ENCODE measurements around the gene EIF3J.
"Not testable (repeated sequence)": the region's sequence is repeated elsewhere in the genome, so short reads cannot be mapped to it uniquely, and the experiment has no call there.

Gene EIF3J

DNA sequence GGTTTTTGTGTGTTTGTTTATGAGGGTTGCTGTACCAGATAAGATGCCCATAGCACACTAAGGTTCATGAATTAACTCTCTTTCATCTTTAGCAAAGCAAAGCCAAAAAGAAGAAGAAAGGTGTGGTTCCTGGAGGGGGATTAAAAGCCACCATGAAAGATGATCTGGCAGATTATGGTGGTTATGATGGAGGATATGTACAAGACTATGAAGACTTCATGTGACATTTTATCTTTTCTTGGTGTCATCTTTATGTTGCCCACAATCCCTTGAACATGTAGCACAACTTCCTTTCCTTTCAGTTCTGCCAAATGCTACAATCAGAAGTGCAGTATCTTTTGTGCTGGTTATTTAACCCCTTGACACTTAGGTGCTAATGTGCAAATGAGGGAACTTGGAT is 24.0 kb downstream of the EIF3J start:
- H3K27ac Mint-ChIP-seq, result peak overlapping the region; percentile 23
- not testable (repeated sequence) for H3K4me3 Mint-ChIP-seq, H3K27me3 Mint-ChIP-seq, DNase-seq, ATAC-seq, H3K9me3 Mint-ChIP-seq
- peaks cover 10% of the 10 kb centered on the region for H3K4me1 Mint-ChIP-seq
- H3K36me3 Mint-ChIP-seq (ENCODE audit: low read depth), result peaks cover 70% of the 10 kb centered on the region

DNA sequence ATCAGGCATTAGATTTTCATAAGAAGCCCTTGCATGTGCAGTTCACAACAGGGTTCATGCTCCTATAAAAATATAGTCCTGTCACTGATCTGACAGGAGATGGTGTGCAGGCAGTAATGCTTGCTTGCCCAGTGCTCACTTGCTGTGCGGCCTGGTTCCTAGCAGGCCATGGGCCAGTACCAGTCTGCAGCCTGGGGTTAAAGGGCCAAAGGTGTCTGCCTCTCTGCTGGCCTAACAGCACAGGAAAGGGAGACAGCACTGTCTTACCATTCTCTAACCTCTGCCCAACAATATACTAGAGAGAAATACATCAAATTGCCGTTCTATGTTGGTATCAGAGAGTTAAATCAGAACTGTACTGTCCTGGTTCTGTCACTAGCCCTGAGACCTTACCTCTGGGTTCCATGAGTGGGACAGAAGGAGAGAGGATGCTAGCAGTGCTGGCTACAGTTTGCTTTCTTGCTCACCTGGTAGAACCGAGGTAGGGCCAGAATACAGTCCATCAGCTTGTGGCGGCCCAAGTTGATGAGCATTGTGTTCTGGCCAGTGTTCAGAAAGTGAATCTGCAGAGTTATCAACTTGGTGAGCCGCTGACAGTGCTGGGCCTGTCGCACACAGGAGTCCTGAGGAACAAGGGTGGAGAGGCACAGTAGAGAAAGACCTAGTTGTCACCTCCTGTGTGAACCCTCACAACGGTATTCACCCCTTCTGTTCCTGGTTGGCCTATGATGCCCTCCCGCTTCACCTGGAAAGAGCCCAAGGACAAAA is 28.6 kb downstream of the EIF3J start:
- Mint-ChIP-seq H3K36me3 (ENCODE audit: low read depth) (peaks cover 63% of the 10 kb centered on the region), H3K27ac (no peak overlapping the region), H3K4me1 (no peaks in the 10 kb centered on the region), H3K27me3 (no peaks in the 10 kb centered on the region), H3K4me3 (no peak overlapping the region), H3K9me3 (no peaks in the 10 kb centered on the region)
- no peak for ATAC-seq
- no peak for DNase-seq

DNA sequence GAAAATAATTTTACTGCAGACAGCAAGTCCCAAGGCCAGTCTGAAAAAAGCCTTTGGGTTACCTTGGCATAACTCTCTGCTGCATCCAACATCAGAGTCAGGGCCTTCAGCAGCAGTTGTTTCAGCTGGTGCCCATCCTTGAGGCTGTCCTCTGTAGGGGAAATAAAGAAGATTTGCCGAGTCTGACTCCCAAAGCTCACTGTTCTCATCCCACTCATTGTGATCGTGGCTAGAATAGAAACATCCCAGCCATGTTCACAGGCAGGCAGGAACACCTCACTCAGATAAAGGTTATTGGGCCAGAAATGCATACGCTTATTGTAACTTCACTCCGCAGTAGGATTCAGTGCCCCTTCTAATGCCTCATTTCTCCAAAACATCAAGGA is 29.2 kb downstream of the EIF3J start:
- Mint-ChIP-seq H3K4me1 (no peaks in the 10 kb centered on the region), H3K9me3 (no peaks in the 10 kb centered on the region)

DNA sequence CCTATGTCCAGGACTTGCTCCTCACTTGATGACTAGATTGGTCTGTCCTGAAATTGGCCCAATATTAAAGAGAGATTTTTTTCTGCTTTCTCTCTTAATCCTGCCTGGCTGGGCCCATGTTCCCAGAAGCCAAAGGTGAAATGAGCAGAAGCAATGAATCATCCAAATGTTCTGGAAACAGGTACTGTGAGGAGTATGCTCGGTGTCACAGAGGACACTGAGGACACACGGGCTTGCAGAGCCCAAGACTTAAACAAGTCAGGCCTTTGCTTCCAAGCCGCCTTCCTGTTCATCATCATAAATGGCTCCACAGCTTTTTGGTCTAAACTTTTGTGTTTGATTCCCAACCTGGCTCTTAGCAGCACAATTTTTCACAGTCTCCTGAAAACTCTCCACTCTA is 31.4 kb downstream of the EIF3J start:
- ATAC-seq, result no peak
- Mint-ChIP-seq H3K9me3 (no peaks in the 10 kb centered on the region), H3K27me3 (no peaks in the 10 kb centered on the region), H3K4me3 (no peak overlapping the region), H3K36me3 (ENCODE audit: low read depth) (peaks cover 51% of the 10 kb centered on the region), H3K27ac (peak overlapping the region; percentile 33), H3K4me1 (no peaks in the 10 kb centered on the region)
- DNase-seq, result no peak

More for the DNA sequence above, 29.2 kb downstream of the EIF3J start:
- Mint-ChIP-seq H3K27ac (no peak overlapping the region), H3K4me3 (no peak overlapping the region), H3K27me3 (no peaks in the 10 kb centered on the region), H3K36me3 (ENCODE audit: low read depth) (peaks cover 62% of the 10 kb centered on the region)
- DNase-seq (no peak), ATAC-seq (no peak)

DNA sequence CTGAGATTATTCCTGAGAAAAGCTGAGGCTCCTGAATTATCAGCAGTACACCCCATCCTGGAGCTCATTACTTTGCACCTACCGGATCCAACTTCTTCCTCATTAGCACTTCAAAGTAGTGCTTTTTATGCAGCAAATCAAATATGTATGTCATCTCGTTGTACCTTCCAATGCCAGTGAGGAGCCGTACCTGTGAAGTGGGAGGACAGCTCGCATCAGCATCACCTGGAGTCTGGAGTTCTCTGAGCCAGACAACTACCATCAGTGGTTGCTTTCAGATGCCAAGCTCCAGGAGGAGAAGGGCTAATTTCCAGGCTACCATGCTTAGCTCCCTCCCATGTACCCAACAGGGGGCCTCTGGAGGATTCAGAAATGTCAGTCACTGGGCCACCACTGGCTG is 32.4 kb downstream of the EIF3J start:
- Mint-ChIP-seq H3K9me3 (no peaks in the 10 kb centered on the region), H3K4me3 (no peak overlapping the region), H3K4me1 (no peaks in the 10 kb centered on the region), H3K27ac (peak overlapping the region; percentile 37), H3K27me3 (no peaks in the 10 kb centered on the region), H3K36me3 (ENCODE audit: low read depth) (peaks cover 41% of the 10 kb centered on the region)
- ATAC-seq (no peak), DNase-seq (no peak)

DNA sequence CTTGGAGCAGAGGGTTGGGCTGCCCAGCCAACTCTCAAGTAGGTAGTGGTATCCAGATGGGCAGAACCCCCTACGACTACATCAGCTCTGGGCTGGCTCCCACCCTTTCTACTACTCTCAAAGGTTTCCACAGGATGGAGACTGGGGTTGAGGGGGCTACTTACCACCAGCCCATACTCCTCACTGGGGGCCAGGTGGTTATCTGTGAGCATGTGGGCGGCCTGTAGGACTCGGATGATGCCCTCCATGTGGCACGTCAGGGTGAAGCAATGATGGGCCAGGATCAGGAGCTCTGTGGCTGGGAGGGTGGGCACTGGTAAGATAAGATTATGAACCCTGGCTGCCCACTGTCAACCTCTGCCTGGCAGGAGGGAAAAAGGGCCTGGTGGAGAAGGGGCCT is 33.4 kb downstream of the EIF3J start:
- ATAC-seq, result peak; percentile 17
- H3K9me3 Mint-ChIP-seq, result no peaks in the 10 kb centered on the region

DNA sequence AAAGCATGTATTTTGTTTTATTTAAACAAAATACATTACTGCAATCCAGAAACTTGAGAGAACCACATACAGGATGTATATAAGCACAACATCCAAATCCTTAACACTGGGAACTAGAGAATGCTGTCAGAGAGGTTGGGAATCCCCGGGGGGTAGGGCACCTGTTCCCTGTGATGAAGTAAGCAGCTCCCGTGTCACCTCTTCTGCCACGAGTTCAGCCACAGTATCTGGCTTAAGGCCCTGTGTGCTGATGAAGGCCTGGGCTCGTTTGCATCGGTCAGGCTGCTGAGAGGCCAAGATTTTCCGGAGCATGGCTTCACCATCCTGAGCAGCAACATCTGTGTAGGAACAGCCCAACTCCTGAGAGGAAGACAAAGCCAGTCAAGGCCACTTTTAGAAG is 36.4 kb downstream of the EIF3J start:
- peaks cover 2% of the 10 kb centered on the region for H3K4me1 Mint-ChIP-seq
- H3K4me3 Mint-ChIP-seq, result no peak overlapping the region
- no peaks in the 10 kb centered on the region for H3K27me3 Mint-ChIP-seq
- no peaks in the 10 kb centered on the region for H3K9me3 Mint-ChIP-seq
- ATAC-seq (no peak), DNase-seq (no peak)
- H3K36me3 Mint-ChIP-seq (ENCODE audit: low read depth), result peaks cover 12% of the 10 kb centered on the region
- no peak overlapping the region for H3K27ac Mint-ChIP-seq

More for the DNA sequence above, 33.4 kb downstream of the EIF3J start:
- no peaks in the 10 kb centered on the region for H3K27me3 Mint-ChIP-seq
- no peak for DNase-seq
- H3K36me3 Mint-ChIP-seq (ENCODE audit: low read depth), result peaks cover 30% of the 10 kb centered on the region
- H3K4me3 Mint-ChIP-seq, result no peak overlapping the region
- H3K27ac Mint-ChIP-seq, result no peak overlapping the region
- no peaks in the 10 kb centered on the region for H3K4me1 Mint-ChIP-seq

DNA sequence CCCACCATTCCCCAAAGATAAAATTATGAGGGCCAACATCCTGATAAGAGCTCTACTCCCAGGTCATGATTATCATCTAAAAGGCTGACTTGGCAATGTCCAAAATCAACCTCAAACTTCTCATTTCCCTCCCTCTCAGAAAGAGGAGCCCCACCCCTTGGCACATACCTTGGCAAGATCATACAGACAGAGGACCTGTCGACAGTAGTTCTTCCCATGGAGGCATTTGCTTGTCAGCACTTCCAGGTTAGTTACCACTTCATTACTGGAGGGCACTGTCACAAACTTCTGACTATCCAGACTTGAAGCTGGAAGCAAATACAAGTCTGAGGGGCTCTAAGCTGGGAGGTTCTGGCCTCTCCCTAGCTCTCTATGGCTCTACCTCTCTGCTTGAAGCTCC is 37.8 kb downstream of the EIF3J start:
- Mint-ChIP-seq H3K36me3 (ENCODE audit: low read depth) (peaks cover 11% of the 10 kb centered on the region), H3K4me3 (no peak overlapping the region), H3K9me3 (no peaks in the 10 kb centered on the region), H3K27me3 (no peaks in the 10 kb centered on the region), H3K27ac (no peak overlapping the region), H3K4me1 (peaks cover 10% of the 10 kb centered on the region)
- ATAC-seq (no peak), DNase-seq (no peak)

DNA sequence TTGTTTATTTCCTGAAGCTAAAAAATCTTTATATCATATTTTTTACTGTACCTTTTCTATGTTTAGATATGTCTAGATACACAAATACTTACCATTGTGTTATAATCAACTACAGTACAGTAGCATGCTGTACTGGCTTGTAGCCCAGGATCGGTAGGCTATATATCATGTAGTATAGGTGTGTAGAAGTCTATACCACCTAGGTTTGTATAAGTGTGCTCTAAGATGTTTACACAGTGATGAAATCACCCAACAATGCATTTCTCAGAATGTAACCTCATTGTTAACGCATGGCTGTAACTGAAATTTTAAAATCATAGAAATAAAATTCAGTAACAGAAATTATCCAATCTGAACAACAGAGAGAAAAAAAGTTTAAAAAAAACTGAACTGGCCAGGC is 43.2 kb downstream of the EIF3J start:
- Mint-ChIP-seq H3K36me3 (ENCODE audit: low read depth) (peaks cover 25% of the 10 kb centered on the region), H3K4me3 (no peak overlapping the region), H3K9me3 (no peaks in the 10 kb centered on the region), H3K27me3 (no peaks in the 10 kb centered on the region), H3K27ac (no peak overlapping the region), H3K4me1 (peaks cover 10% of the 10 kb centered on the region)
- DNase-seq, result no peak
- no peak for ATAC-seq

DNA sequence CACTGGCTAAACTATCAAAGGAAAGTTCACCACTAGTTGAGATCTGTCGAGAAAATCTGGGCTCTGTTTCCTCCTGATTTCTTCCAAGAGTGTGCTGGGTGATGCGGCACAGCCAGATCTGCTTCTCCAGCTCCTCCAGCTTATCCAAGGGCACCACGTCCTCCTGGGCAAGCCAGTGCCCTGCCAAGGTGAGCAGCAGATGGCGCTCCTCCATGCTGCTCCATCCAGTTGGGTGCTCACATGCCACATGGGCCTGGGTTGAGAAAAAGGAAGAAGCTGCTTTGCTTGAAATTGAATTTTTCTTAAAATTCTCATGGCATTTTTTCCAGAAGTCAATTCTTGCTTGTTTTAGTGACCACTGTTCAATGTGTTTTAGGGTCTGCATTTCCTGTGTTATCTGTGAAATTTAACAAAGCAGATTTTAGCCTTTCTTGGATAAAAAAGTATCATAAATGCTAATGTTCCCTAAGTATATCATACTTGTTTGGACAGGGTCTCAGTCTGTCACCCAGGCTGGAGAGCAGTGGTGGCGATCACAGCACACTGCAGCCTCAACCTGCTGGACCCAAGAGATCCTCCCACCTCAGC is 47.3 kb downstream of the EIF3J start:
- peaks cover 38% of the 10 kb centered on the region for H3K36me3 Mint-ChIP-seq (ENCODE audit: low read depth)
- H3K27ac Mint-ChIP-seq, result peak overlapping the region; percentile 22
- peak; percentile 91 for ATAC-seq
- DNase-seq, result peak; percentile 60
- no peaks in the 10 kb centered on the region for H3K27me3 Mint-ChIP-seq
- no peak overlapping the region for H3K4me3 Mint-ChIP-seq
- peaks cover 2% of the 10 kb centered on the region for H3K4me1 Mint-ChIP-seq
- H3K9me3 Mint-ChIP-seq, result no peaks in the 10 kb centered on the region

DNA sequence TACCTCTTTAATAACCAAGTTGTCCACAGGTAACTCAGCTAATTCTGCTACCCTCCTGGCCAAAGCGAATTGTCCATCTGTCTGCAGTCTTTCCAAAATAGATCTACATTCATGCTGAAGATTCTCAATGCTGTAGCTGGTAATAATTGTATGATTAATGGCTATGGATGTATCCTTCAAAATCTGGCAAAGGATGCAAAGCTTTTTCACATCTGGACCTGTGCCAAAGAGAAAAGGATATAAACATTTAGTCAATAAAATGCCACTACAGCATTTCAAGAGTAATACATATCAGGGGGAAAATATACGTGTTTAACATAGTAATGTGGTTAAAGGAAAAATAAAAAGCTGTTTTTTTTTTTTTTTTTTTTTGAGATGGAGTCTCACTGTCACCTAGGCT is 48.7 kb downstream of the EIF3J start:
- DNase-seq (no peak), ATAC-seq (no peak)
- no peaks in the 10 kb centered on the region for H3K27me3 Mint-ChIP-seq
- H3K4me3 Mint-ChIP-seq, result no peak overlapping the region
- H3K4me1 Mint-ChIP-seq, result no peaks in the 10 kb centered on the region
- H3K36me3 Mint-ChIP-seq (ENCODE audit: low read depth), result peaks cover 45% of the 10 kb centered on the region
- H3K9me3 Mint-ChIP-seq, result no peaks in the 10 kb centered on the region
- H3K27ac Mint-ChIP-seq, result no peak overlapping the region

DNA sequence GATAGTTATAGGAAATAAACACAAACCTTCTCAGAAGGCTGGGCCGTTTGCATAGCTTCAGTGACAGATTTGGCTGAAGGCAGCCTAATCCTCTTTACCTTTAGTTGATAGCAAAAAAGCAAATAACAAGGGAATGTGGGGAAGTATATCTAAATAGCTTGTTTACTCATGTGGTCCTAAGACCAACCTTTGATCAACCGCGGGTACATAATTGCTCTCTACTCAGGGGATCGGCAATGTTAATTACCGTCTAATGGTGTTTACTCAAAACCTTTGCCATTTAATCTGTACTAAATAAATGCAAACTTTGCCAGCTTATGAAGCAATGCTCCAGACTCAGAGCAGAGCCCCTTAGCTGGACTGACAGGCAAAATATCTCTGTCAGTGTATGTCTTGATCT is 51.6 kb downstream of the EIF3J start:
- Mint-ChIP-seq H3K36me3 (ENCODE audit: low read depth) (peaks cover 44% of the 10 kb centered on the region), H3K9me3 (no peaks in the 10 kb centered on the region)
- ATAC-seq, result no peak

DNA sequence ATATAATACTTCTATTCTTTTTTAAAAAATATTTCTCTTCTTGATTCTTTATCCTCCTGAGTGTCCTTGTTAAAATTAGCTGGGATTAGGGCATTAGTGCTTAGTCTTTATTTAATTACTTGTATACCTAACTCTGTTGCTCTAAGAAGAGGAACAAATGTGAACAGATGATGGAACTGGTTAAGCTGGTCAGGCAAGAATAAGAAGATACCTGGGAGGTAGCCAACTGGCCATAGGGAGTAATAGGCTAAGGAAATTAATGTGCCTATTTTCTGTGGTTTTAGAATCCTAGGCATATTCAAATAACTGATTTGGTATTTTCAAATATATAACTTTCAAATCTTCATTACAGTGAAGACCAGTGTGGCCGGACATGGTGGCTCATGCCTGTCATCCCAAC is 54.4 kb downstream of the EIF3J start:
- no peak overlapping the region for H3K4me3 Mint-ChIP-seq
- DNase-seq, result no peak
- H3K4me1 Mint-ChIP-seq, result peaks cover 13% of the 10 kb centered on the region
- no peak overlapping the region for H3K27ac Mint-ChIP-seq
- peaks cover 38% of the 10 kb centered on the region for H3K36me3 Mint-ChIP-seq (ENCODE audit: low read depth)
- no peak for ATAC-seq
- no peaks in the 10 kb centered on the region for H3K27me3 Mint-ChIP-seq
- no peaks in the 10 kb centered on the region for H3K9me3 Mint-ChIP-seq

More for the DNA sequence above, 51.6 kb downstream of the EIF3J start:
- Mint-ChIP-seq H3K4me3 (no peak overlapping the region), H3K27me3 (no peaks in the 10 kb centered on the region), H3K27ac (no peak overlapping the region), H3K4me1 (peaks cover 5% of the 10 kb centered on the region)
- no peak for DNase-seq

DNA sequence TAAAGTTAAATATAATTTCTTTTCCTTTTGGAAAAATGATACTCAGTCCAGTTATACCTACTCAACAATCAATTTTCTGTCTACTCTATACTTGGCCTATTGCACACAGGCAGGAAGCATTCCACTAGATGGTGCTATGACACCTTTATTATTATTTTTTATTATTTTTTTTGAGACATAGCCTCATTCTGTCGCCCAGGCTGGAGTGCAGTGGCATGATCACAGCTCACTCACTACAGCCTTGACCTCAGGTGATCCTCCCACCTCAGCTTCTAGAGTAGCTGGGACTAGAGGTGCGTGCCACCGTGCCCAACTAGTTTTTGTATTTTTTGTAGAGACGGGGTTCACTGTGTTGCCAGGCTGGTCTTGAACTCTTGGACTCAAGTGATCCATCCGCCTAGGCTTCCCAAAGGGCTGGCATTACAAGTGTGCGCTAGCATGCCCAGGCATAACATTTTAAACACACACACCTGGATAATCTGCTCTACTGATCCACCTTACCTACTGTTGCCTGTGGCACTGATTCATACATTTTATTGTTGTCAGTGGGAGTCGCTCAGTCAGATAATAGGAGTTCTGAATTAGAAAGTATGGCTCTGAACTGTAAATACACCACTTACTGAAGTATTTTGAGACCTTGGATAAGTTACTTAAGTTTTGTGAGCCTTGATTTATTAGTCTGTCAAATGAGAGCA is 56.2 kb downstream of the EIF3J start:
- peak; percentile 71 for ATAC-seq
- DNase-seq, result no peak
- Mint-ChIP-seq H3K4me3 (no peak overlapping the region), H3K4me1 (peaks cover 24% of the 10 kb centered on the region), H3K27ac (peak overlapping the region; percentile 22), H3K27me3 (no peaks in the 10 kb centered on the region), H3K9me3 (no peaks in the 10 kb centered on the region), H3K36me3 (ENCODE audit: low read depth) (peaks cover 42% of the 10 kb centered on the region)

DNA sequence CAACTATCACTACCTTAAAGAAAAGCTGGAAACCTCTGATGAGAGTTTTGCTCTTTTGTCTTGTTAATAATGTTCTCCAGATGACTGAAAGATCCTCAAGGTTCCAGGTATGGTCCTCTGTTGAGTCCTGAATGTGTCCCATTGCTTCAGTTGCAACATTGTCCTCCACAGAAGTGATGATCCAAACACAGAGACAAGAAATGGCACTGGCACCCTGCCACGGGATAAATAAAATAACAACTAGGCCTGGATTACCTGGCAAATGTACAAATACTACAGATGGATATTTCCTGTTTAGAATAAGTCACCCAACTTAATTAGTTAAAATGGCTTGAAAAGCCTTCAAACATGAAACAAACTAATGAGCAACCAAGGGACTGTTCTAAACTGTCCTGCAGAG is 58.3 kb downstream of the EIF3J start:
- Mint-ChIP-seq H3K27me3 (no peaks in the 10 kb centered on the region), H3K36me3 (ENCODE audit: low read depth) (peaks cover 43% of the 10 kb centered on the region), H3K9me3 (no peaks in the 10 kb centered on the region), H3K27ac (no peak overlapping the region), H3K4me1 (peaks cover 32% of the 10 kb centered on the region), H3K4me3 (no peak overlapping the region)
- DNase-seq, result no peak
- ATAC-seq, result no peak

All from activated naive CD8-positive, alpha-beta T cell treated with anti-CD3 and anti-CD28 coated beads, Interleukin-2, amount 50 U/mL, for 24 hours (primary cell).